GM19035 (cell line): ENCODE data around the gene SPAG8.

Source experiments
- ATAC-seq: cut with Tn5 transposase; IDR thresholded peaks from one replicate; pipeline ENCODE4 v1.9.1; 2021; ENCODE audit not compliant: unreplicated experiment

The SPAG8 gene

DNA sequence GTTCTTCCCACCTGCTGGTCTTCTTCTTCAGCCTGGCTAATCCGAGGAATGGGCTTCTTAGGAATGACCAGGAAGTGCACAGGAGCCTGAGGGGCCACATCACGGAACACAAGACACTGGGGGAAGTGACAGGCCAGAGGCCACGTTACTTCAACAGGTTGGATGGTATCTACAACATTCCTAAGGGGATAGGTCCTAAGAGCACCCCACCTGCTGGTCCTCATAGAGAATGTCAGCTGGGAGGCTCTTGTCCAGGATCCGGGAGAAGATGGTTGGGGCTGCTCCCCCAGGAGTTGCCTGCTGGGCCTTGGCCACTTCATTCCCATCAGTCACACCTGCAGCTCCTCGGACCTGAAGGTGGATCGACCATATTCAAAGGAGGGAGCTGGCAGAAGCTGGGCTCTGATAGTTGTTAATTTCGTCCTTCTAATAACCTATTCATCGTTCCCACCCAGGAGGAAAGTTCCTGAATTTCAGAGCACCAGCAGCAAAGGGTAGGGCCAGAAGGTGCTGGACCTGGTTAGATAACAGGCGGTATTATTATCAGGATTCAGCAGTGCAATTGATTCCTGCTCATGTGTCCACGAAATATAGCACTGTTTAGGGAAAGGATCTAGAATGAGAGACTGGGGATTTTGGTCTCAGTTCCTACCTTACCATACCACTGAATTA, 1.5 kb upstream of the SPAG8 start:
- no peak for ATAC-seq

DNA sequence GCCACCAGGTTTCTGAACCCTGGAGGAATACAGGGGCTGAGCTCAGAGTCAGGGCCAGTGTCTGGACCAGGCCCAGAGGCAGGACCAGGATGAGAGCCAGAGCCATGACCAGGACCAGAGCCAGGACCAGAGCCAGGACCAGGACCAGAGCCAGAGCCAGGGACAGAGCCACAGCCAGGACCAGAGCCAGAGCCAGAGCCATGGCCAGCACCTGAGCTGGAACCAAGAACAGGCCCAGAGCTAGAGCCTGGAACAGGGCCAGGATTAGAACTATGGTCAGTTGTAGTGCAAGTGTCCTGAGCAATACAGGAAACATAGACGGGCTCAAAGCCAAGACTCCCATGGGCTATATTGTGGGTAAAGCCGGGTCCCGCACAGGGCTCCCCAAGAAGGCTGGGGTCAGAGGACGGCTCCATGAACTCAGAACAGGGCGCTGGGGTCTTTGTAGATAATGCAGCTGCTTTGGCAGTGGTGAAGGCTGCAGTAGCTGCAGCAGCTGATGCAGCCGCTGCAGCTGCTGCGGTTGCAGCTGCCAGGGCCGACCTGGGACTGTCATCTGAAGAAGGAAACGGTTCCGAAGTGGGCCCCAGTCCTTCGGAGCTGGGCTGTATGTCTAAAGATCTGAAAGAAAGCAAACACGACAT, 559 bp downstream of the SPAG8 start:
- ATAC-seq: no peak

DNA sequence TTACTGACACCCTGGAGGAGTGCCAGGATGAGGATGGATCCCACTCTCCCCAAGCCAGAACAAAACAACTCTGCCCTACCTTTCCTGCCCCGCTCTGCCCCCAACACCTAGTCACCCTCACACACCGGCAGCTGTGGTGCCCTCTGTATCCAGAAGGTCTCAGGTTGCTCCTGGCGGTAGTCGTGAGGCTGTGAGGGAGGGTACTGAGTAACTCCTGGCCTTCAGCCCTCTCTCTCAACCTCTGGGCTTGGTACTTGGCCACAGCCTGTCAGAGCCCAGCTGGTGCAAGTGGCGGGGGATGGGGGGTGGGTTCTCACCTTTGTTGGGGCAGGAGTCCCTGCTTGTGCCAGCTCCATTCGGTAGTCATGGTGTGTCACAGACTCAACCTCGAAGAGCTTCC, 1.9 kb downstream of the SPAG8 start:
- ATAC-seq: no peak

DNA sequence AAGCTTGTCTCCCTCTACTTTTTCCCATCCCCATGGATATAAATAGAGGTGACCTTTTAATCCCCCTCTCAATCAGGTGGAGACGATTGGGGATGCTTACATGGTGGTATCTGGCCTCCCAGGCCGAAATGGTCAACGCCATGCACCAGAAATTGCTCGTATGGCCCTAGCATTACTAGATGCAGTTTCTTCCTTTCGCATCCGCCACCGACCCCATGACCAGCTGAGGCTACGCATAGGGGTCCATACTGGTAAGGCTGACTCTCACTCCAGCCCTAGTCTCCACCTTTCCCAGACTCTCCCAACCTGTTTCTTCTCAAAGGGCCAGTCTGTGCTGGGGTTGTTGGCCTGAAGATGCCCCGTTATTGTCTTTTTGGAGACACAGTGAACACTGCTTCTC, 3.6 kb downstream of the SPAG8 start:
- no peak for ATAC-seq

GRCh38 chr9:35806101-35806500, 6.0 kb downstream of the SPAG8 start:
- no peak for ATAC-seq

DNA sequence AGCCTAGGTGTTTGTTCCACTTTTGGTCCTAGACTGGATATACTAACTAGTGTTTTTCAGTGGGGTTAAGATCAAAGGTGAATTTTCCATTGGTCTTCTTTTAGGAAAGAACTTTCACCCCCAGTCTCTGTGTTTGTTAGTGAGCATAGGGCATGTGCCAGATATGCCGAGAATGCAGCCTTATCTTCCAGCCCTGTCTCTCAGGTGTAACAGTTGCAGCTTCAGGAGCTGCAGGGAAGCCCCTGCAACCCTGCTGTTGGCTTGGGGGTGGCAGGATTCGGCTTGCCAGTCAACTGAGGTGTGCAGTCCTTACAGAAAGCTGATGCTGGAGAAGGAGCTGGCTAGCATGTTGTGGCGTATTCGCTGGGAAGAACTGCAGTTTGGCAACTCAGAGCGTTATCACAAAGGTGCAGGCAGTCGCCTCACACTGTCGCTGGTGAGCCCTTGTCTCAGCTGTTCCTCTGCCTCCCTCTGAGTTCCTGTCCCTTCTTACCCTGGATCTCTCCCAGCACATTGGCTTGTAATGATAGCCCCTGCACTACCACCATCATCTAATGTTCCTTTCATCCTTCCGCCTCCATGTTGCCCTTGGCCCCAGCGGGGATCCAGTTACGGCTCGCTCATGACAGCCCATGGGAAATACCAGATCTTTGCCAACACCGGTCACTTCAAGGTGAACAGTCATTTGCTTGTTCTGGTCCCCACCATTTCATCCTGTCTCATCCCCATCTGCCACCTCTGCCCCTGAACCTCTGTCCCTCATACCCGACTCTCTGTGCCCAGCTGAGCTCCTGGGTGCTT, 10.5 kb downstream of the SPAG8 start:
- ATAC-seq: no peak

DNA sequence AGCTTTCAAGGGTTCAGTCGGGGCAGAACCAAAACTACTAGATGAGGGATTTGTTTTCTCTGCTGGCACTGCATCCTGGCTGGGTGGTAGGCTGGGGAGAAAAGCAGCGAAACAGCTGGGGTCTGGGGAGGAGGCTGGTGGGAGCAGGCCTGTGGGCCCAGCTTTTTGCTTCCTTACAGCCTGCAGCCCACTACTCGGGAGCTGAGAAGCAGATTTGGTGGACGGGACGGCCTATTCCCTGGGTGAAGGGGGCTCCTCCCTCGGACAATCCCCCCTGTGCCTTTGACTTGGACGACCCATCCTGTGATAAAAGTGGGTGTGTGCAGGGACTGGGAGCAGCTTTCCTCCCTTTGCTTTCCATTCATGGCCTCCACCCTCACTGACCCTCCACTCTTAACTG, 11.5 kb downstream of the SPAG8 start:
- no peak for ATAC-seq

DNA sequence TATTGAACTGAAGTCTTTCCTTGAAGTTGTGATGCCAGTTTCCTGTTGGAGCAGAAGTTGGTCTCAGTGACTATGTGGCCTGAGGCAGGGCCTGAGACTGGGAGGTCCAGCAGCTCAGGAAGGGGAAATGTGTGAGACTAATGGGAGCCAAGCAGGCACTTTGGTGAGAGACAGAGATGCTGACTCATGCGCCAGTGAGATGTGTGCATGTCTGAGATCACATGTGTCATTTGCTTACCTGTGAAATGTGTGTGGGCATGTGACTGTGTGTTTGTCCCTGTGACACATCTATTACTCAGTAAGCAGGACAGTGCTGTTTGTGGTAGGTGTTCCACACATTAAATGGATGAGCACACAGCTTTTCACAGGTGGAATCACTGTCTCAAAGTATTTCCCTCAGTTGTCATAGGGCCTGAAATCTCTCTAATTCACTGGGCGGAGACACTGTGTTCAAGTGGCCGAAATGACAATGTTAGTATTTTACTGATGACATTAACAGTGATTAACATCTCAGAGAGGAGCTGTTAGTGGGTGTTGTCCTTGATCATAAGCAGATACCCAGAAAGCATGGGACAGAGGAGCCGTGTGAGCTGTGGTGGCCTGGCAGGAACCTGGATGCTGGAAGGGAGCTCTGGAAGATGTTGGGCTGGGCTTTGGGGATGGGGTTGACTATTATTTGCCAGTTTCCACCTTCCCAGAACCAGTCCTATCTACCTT, 13.2 kb downstream of the SPAG8 start:
- ATAC-seq: no peak

GRCh38 chr9:35797311-35798109, 14.6 kb downstream of the SPAG8 start:
- no peak for ATAC-seq

- ATAC-seq: no peak
These were observed 16.4 kb downstream of the SPAG8 start for GRCh38 chr9:35795695-35796094.

- no peak for ATAC-seq
These were observed 18.6 kb downstream of the SPAG8 start for GRCh38 chr9:35793461-35793860.

DNA sequence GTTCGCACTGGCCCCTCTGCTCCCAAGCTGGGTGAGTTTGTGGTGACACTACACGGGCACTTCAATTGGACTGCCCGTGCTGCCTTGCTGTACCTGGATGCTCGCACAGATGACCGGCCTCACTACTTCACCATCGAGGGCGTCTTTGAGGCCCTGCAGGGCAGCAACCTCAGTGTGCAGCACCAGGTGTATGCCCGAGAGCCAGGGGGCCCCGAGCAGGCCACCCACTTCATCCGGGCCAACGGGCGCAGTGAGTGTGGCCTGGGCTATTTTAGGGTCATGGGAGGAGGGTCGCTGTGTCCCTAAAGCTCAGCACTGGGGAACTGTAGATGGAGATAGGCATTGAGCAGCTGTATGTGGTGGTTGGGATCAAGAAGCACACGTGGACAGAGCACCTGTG, 19.2 kb downstream of the SPAG8 start:
- ATAC-seq: no peak

GRCh38 chr9:35792024-35792813, 19.8 kb downstream of the SPAG8 start:
- no peak for ATAC-seq

GRCh38 chr9:35791297-35791921, 20.7 kb downstream of the SPAG8 start, which contains the start of gene NPR2:
Gene NPR2 (plus strand): TSS chr9:35791591. CDS start chr9:35792409, 818 bp downstream.
- no peak for ATAC-seq

DNA sequence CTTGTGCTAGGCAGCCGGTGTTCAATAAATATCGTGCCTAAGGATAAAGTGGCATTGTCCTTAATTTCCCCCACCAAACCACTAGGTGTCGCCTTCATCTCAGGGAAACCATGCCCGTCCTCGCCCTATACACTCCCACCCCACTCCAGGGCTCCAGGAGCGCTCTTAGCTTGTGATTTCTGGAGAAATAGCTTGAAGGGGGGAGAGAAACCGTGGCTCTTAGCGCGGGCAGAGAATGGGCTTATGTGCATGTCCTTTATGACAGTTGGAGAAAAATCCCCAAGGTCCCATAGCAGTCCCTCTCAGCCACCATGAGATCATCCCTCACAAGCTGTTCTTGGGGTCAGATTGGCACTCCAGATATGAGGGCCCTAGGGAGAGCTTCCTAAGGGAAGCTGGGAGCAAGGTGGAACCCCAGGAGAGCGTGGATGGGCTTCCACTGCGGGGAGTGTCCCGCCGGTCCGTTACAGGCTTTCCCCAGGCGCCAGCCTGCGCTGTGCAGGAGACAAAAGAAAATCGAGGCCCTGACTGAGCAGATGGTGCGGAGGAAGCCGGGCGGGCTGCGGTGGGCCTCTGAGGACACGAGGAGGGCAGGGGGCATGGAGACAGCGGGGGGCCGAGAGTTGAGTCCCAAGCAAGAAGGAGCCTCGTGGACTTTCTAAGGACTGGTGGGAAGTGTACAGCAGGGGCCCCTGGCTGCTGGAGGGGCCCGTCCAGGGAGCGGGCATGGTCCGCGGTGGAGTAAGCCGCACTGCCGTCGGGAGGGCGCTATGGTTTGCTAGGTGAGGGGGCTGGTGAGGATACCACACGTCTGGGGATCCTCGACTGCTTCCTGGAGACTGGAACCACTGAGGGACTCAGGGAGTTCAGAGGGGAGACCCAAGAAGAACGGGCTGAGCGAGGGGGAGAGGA, 21.4 kb downstream of the SPAG8 start:
- no peak for ATAC-seq

DNA sequence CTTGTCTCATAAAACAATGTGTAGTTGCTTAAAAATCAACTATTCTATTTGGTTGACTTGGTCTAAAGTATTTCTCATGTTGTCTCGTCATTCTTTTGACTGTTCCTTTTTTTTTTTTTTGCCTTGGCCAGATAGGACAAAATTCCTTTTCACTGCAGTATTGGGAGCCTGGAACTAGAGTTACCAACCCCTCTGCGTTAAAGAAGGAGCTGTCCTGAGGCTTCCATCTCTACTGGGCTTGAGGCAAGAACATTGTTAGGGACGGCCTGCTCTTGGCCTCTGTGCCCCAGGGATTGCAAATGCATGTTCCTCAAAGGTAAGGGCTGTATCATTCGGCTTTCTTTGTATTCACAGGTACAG, 22.1 kb downstream of the SPAG8 start:
- ATAC-seq: no peak

DNA sequence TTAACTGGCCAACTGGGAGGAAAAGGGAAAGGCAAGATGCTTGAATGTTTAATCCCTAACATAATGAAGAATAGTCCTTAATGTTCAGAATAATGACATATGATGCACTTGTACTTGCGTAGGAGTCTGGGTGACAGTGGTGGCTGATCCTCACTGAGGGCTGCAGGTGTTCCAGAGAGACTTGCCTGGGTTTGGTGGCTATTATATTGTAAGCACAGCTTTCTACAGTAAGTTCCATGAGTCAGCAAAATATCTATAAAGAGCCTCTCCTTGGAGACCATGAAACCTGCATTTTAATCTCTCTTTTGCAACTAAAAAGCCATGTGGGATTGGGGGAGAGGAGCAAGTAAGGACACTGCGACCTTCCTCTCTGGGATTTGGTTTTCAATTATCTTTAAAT, 22.5 kb downstream of the SPAG8 start:
- no peak for ATAC-seq

- ATAC-seq: no peak
These were observed 28.6 kb downstream of the SPAG8 start for GRCh38 chr9:35783418-35783817.
